ENCODE results near the gene RASA4B. TPM values are rescaled to one million over a fixed set of nuclear protein-coding genes. Genes with fewer than 3 reads are reported as not detected.
"Not testable (repeated sequence)": the region's sequence is repeated elsewhere in the genome, so short reads cannot be mapped to it uniquely, and the experiment has no call there.

Gene RASA4B
- total and polyA plus RNA-seq, 2 experiments from 2014 or later = 0.99 to 1.5 TPM

- not testable (repeated sequence) for H3K4me3 Mint-ChIP-seq; H3K27ac Mint-ChIP-seq; H3F3A ChIP-seq (replicated peaks; ENCODE audit: low read depth); H3K4me3 ChIP-seq; H3K79me2 ChIP-seq (replicated peaks; ENCODE audit: insufficient read depth); H3K27me3 Mint-ChIP-seq (ENCODE audit: insufficient read depth, low read depth, poor library complexity); H2AFZ ChIP-seq; H3K4me1 Mint-ChIP-seq; H3K9me3 Mint-ChIP-seq; H3K9me2 ChIP-seq (ENCODE audit: insufficient read depth); H3K4me2 ChIP-seq; H3K27me3 ChIP-seq (ENCODE audit: insufficient read depth); H3K36me3 ChIP-seq (ENCODE audit: insufficient read depth); DNase-seq (ENCODE audit: low spot score); H3K27ac ChIP-seq (ENCODE audit: low read depth); ATAC-seq; H3K36me3 Mint-ChIP-seq (ENCODE audit: low read depth); H3K4me1 ChIP-seq (ENCODE audit: insufficient read depth); H4K20me1 ChIP-seq (replicated peaks; ENCODE audit: insufficient read depth)
Observed at GRCh38 chr7:102527822-102528793, 10.5 kb upstream of the RASA4B start.

DNA sequence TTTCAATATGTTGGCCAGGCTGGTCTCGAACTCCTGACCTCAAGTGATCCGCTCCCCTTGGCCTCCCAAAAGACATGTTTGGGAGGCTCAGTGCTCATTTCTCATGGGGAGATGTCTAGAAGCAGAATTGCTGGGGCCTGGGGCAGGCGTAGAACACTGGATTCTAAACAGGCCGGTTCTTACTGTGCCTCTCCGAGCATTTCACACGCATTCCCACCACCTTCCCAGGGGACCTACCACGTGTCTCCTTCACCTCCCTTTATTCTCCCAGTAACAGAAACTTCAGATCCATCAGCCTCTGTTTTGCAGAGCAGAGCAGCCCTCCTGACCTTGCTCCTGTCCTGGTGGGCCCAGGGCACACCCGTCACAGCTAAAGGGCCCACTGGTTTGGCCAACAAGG is 9.6 kb upstream of the RASA4B start:
- H3K36me3 ChIP-seq (ENCODE audit: insufficient read depth); H3K4me1 Mint-ChIP-seq; DNase-seq (ENCODE audit: low spot score); H2AFZ ChIP-seq; H3K4me2 ChIP-seq; H3K27ac Mint-ChIP-seq; H3K4me3 ChIP-seq; H3K36me3 Mint-ChIP-seq (ENCODE audit: low read depth); H3F3A ChIP-seq (replicated peaks; ENCODE audit: low read depth); H3K4me1 ChIP-seq (ENCODE audit: insufficient read depth); H3K27me3 Mint-ChIP-seq (ENCODE audit: insufficient read depth, low read depth, poor library complexity); H3K27me3 ChIP-seq (ENCODE audit: insufficient read depth); H3K9me2 ChIP-seq (ENCODE audit: insufficient read depth); ATAC-seq; H3K27ac ChIP-seq (ENCODE audit: low read depth); H4K20me1 ChIP-seq (replicated peaks; ENCODE audit: insufficient read depth); H3K79me2 ChIP-seq (replicated peaks; ENCODE audit: insufficient read depth); H3K4me3 Mint-ChIP-seq; H3K9me3 Mint-ChIP-seq: not testable (repeated sequence)

GRCh38 chr7:102524803-102525202 is 7.2 kb upstream of the RASA4B start:
- not testable (repeated sequence) for DNase-seq (ENCODE audit: low spot score); H3F3A ChIP-seq (replicated peaks; ENCODE audit: low read depth); H3K4me1 ChIP-seq (ENCODE audit: insufficient read depth); H3K4me1 Mint-ChIP-seq; H3K79me2 ChIP-seq (replicated peaks; ENCODE audit: insufficient read depth); H3K27me3 ChIP-seq (ENCODE audit: insufficient read depth); H3K36me3 ChIP-seq (ENCODE audit: insufficient read depth); H2AFZ ChIP-seq; H3K4me3 ChIP-seq; H3K9me2 ChIP-seq (ENCODE audit: insufficient read depth); H3K36me3 Mint-ChIP-seq (ENCODE audit: low read depth); H3K27me3 Mint-ChIP-seq (ENCODE audit: insufficient read depth, low read depth, poor library complexity); H3K4me2 ChIP-seq; H3K27ac Mint-ChIP-seq; H3K4me3 Mint-ChIP-seq; H4K20me1 ChIP-seq (replicated peaks; ENCODE audit: insufficient read depth); H3K9me3 Mint-ChIP-seq; ATAC-seq; H3K27ac ChIP-seq (ENCODE audit: low read depth)

DNA sequence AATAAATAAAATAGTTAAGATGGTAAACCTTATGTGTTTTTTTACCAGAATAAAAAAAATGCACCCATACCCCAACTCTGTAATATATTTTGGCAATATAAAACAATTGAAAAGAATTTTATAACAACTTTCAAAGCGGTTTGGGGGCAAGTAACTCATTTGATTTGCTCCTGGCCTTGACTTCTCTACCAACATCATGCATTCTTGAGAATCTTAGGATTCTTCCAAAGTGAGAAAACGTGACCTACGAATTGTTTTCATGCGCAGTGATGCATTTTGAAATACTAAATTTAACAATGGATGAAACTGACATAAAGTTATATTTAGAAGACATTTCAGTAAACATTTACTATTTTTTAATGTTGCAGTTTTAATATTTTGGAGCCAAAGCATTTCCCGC is 3.2 kb upstream of the RASA4B start:
- not testable (repeated sequence) for DNase-seq (ENCODE audit: low spot score)

DNA sequence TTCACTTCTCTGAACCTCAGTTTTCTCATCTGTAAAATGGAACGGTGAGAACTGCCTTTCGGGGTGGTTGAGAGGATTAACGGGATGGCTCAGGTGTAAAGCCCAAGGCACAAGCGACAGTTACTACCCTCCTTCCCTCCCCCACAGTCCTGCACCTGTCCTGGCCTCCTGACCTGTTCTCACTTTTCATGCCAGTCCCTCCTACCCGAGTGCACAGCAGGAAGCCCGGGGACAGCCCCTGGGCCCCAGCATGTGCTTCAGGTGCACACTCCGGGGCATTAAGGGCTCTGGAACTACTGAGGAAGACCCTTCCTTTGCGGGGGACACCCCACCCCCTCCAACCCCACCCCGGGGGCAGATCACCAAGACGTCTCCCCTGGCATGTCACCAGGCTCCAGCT is 626 bp downstream of the RASA4B start:
- not testable (repeated sequence) for H4K20me1 ChIP-seq (replicated peaks; ENCODE audit: insufficient read depth); H3K4me1 Mint-ChIP-seq; H3K9me2 ChIP-seq (ENCODE audit: insufficient read depth); H3K27me3 Mint-ChIP-seq (ENCODE audit: insufficient read depth, low read depth, poor library complexity); H3F3A ChIP-seq (replicated peaks; ENCODE audit: low read depth); H3K27ac ChIP-seq (ENCODE audit: low read depth); H2AFZ ChIP-seq; ATAC-seq; H3K36me3 ChIP-seq (ENCODE audit: insufficient read depth); H3K36me3 Mint-ChIP-seq (ENCODE audit: low read depth); H3K4me3 Mint-ChIP-seq; H3K4me2 ChIP-seq; DNase-seq (ENCODE audit: low spot score); H3K4me1 ChIP-seq (ENCODE audit: insufficient read depth); H3K9me3 Mint-ChIP-seq; H3K4me3 ChIP-seq; H3K79me2 ChIP-seq (replicated peaks; ENCODE audit: insufficient read depth); H3K27me3 ChIP-seq (ENCODE audit: insufficient read depth); H3K27ac Mint-ChIP-seq

More for the DNA sequence above, 3.2 kb upstream of the RASA4B start:
- H3K27ac Mint-ChIP-seq; H3K27me3 Mint-ChIP-seq (ENCODE audit: insufficient read depth, low read depth, poor library complexity); H3F3A ChIP-seq (replicated peaks; ENCODE audit: low read depth); H3K9me3 Mint-ChIP-seq; H3K27me3 ChIP-seq (ENCODE audit: insufficient read depth); H3K36me3 Mint-ChIP-seq (ENCODE audit: low read depth); H3K4me1 ChIP-seq (ENCODE audit: insufficient read depth); H3K4me3 ChIP-seq; H3K27ac ChIP-seq (ENCODE audit: low read depth); H3K4me1 Mint-ChIP-seq; H3K36me3 ChIP-seq (ENCODE audit: insufficient read depth); H3K79me2 ChIP-seq (replicated peaks; ENCODE audit: insufficient read depth); H2AFZ ChIP-seq; ATAC-seq; H4K20me1 ChIP-seq (replicated peaks; ENCODE audit: insufficient read depth); H3K4me3 Mint-ChIP-seq; H3K4me2 ChIP-seq; H3K9me2 ChIP-seq (ENCODE audit: insufficient read depth): not testable (repeated sequence)

DNA sequence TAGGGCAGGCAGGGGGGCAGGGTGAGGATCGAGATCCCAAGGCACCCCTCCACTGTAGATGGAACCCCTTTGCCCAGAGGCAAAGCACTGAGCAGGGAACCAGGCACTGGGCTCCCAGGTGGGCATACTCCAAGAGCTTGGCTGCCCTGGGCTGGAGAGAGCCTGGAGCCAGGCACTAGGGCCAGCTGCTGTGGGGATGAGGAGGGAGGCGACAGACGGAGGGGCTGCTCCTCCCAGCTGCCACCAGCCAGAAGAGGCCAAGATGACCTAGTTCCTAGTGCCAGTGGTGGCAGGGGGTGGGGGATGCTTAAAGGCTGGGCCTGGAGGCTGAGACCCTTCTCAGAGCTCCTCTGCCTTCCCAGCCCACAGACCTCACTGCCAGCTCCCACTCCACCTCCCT is 1.7 kb downstream of the RASA4B start:
- peak; percentile 7 for ATAC-seq
- H3K27me3 Mint-ChIP-seq (ENCODE audit: insufficient read depth, low read depth, poor library complexity); H3K27ac Mint-ChIP-seq; H3K36me3 Mint-ChIP-seq (ENCODE audit: low read depth); DNase-seq (ENCODE audit: low spot score); H3K27me3 ChIP-seq (ENCODE audit: insufficient read depth); H3F3A ChIP-seq (replicated peaks; ENCODE audit: low read depth); H3K9me3 Mint-ChIP-seq; H4K20me1 ChIP-seq (replicated peaks; ENCODE audit: insufficient read depth); H3K9me2 ChIP-seq (ENCODE audit: insufficient read depth); H3K4me3 Mint-ChIP-seq; H3K4me2 ChIP-seq; H3K27ac ChIP-seq (ENCODE audit: low read depth); H3K4me3 ChIP-seq; H3K4me1 ChIP-seq (ENCODE audit: insufficient read depth); H3K79me2 ChIP-seq (replicated peaks; ENCODE audit: insufficient read depth); H3K36me3 ChIP-seq (ENCODE audit: insufficient read depth); H3K4me1 Mint-ChIP-seq; H2AFZ ChIP-seq: not testable (repeated sequence)
